Stimulated activated CD8-positive, alpha-beta memory T cell treated with anti-CD3 and anti-CD28 coated beads, Interleukin-7, amount 100 ng/mL, for 48 hours (primary cell): Measurements from ENCODE around the gene ZMYM3.

Experiments used
- DNase-seq, 2 donors: peaks; one replicate each; pipeline ENCODE4 v3.0.0-alpha.2; 2020; ENCODE audit warnings: low read depth in 1 of 2; ENCODE audit errors: extremely low read depth in 1 of 2

ZMYM3 gene

DNA sequence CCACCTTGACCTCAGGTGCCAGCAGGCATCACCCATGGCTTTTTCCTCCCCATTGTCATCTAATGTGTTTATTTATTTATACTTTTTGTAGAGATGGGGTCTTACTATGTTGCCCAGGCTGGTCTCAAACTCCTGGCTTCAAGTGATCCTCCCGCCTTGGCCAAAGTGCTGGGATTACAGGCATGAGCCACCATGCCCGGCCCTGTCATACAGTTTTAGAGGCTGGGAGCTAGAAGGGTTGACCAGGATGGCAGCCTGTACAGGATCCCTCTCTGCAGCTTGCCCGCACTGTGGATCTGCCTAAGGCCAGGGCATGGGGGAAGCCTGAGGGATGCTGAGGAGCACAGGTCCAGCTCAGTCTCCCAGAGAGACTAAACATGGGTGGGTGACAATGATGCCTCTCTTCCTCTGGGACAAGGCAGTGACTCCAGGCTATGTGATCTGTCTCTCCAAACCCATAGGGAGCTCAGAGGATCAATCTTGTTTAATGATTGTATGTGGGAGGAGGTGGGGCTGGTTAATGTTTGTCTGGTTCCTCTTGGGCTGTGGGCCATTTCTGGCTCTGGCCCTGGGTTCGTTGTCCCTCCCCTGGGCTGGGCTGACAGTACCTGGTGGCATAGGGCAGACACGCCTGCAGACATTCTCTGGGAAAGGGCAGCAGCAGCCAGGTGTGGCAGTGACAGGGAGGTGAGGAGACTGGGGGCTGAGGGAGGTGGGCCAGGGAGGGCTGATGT is 39.2 kb downstream of the ZMYM3 start:
- no peak for DNase-seq

DNA sequence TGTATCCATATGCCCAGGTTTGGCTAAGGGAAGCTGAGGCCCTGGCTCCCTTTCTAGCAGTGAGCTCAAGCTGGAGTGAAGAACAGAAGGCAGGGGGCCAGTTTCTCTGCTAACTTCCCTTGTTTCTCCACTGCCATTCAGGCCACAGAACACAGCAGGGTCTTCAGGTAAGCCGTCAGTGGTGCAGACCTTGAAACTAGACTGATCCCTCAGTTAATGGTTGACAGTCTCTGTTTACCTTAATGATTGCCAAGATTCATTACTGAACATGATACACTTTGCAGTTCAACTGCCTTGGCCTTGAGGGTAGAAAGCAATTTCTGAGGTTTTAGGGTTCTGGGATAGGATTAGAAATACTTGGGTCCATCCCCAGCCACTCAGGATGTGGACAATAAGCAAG is 39.8 kb downstream of the ZMYM3 start:
- no peak for DNase-seq

- DNase-seq: no peak
These were observed 41.4 kb downstream of the ZMYM3 start for GRCh38 chrX:71212536-71212935.

GRCh38 chrX:71210816-71211215 is 43.1 kb downstream of the ZMYM3 start:
- no peak for DNase-seq

DNA sequence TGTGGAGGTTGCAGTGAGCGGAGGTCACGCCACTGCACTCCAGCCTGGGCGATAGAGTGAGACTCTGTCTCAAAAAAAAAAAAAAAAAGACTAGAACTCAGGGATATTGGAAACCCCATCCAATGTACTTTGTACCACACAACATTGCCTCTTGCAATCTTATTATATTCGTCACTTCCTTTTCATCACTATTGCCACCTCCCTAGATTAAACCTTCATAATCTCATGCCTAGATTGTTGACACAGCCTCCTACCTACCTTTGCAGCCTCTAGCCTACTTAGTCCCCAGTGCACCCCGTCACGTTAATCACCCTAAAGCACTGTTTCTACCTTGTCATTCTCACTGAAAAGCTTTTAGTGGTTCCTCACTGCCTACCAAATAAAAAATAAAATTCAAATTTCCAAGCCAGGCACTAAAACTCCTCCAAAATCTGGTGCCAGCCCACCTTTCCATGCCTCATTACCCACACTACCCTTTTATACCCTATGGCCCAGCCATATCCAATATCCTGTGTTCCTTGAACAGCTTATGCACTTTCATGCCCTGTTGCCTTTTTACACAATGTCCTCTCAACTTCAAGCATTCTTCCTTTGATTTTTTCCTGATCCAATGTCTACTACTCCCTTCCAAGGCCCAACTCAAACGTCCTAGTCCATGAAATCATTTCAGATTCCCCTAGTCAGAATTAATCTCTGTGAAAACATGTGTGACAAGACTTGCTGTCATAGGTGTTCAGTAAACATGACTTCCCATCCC is 54.5 kb downstream of the ZMYM3 start:
- no peak for DNase-seq

GRCh38 chrX:71198066-71198465 is 55.9 kb downstream of the ZMYM3 start:
- DNase-seq: no peak

- DNase-seq: no peak
These were observed 57.8 kb downstream of the ZMYM3 start for GRCh38 chrX:71195964-71196649.

DNA sequence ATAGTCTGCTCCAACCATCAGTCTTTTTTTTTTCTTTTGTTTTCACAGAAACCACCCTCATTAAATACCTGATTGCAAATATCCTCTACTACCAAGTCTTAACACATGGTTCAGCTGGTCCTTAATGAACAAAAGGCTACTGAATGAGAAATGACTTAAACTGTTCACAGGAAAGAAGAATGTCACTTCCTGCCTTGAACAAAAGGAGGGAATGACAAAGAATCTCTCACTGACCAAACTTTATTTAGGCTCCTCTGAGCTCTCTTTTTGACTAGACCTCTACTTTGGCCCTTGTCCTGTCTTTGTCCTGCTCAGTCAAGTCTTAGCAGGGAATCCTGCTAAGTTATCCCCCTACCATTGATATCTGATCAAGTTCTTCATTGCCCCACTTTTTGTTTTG is 62.7 kb downstream of the ZMYM3 start:
- no peak for DNase-seq
